Calu3 (cell line): ENCODE data around the gene TUBA3C. TPM values are rescaled to one million over a fixed set of nuclear protein-coding genes. Genes with fewer than 3 reads are reported as not detected.
"Not testable (repeated sequence)": the region's sequence is repeated elsewhere in the genome, so short reads cannot be mapped to it uniquely, and the experiment has no call there.

Source experiments
- BruUV-seq: library from RNA; stranded (reverse); fragments of 400-500 nt; replicated peaks from 2 replicates; lab custom pipeline; 2021; lab: Mats Ljungman, UMichigan
- CTCF ChIA-PET: fragments of 300-600 bp; sonication (Branson Sonifier 250); formaldehyde crosslinking; loops from one replicate; lab custom pipeline; 2022; ENCODE audit warnings: antibody characterized with exemption; lab: Charles Lee
- DNase-seq: peaks from one replicate; pipeline ENCODE4 v3.0.0; 2022
- H3K27ac Mint-ChIP-seq: one replicate; pipeline ENCODE4 v1.8.0; 2022; ENCODE audit warnings: mixed read lengths; ENCODE audit not compliant: unreplicated experiment
- H3K27me3 Mint-ChIP-seq: one replicate; pipeline ENCODE4 v1.8.0; 2022; ENCODE audit warnings: mixed read lengths; ENCODE audit not compliant: unreplicated experiment
- H3K36me3 Mint-ChIP-seq: one replicate; pipeline ENCODE4 v1.8.0; 2022; ENCODE audit warnings: mild to moderate bottlenecking, moderate library complexity, mixed read lengths; ENCODE audit not compliant: insufficient read depth, unreplicated experiment
- H3K4me1 Mint-ChIP-seq: one replicate; pipeline ENCODE4 v1.8.0; 2022; ENCODE audit warnings: mild to moderate bottlenecking, low read depth, mixed read lengths; ENCODE audit not compliant: unreplicated experiment
- H3K4me3 Mint-ChIP-seq: one replicate; pipeline ENCODE4 v1.8.0; 2022; ENCODE audit warnings: mild to moderate bottlenecking, low read depth, moderate library complexity, mixed read lengths; ENCODE audit not compliant: unreplicated experiment
- H3K9me3 Mint-ChIP-seq: one replicate; pipeline ENCODE4 v1.8.0; 2022; ENCODE audit warnings: low read depth, mixed read lengths; ENCODE audit not compliant: unreplicated experiment
- intact Hi-C: fragments of 100-400 bp; cut with micrococcal nuclease; formaldehyde crosslinking; loops from one replicate; pipeline ENCODE4 v1.10.0; 2022; ENCODE audit not compliant: unreplicated experiment
- total RNA-seq: library from RNA; stranded (reverse); gene quantifications from 2 replicates; pipeline ENCODE4 v1.2.3, GENCODE V29; 2022
- TF ChIP-seq, protein P1 (sequence below): fragments of 200-600 bp; IDR thresholded peaks from one replicate; pipeline ENCODE4 v1.8.0; 2022; ENCODE audit warnings: antibody characterized with exemption; ENCODE audit not compliant: unreplicated experiment

Gene TUBA3C
- total RNA-seq, 1 experiment from 2014 or later = not detected

- Mint-ChIP-seq H3K9me3 (peaks cover 3% of the 10 kb centered on the region), H3K27ac (no peak overlapping the region), H3K27me3 (no peaks in the 10 kb centered on the region), H3K36me3 (no peaks in the 10 kb centered on the region), H3K4me1 (no peaks in the 10 kb centered on the region), H3K4me3 (no peak overlapping the region)
- BruUV-seq = no TSS peak
- CTCF ChIA-PET = no interaction called here
- TF ChIP-seq, protein P1, sequence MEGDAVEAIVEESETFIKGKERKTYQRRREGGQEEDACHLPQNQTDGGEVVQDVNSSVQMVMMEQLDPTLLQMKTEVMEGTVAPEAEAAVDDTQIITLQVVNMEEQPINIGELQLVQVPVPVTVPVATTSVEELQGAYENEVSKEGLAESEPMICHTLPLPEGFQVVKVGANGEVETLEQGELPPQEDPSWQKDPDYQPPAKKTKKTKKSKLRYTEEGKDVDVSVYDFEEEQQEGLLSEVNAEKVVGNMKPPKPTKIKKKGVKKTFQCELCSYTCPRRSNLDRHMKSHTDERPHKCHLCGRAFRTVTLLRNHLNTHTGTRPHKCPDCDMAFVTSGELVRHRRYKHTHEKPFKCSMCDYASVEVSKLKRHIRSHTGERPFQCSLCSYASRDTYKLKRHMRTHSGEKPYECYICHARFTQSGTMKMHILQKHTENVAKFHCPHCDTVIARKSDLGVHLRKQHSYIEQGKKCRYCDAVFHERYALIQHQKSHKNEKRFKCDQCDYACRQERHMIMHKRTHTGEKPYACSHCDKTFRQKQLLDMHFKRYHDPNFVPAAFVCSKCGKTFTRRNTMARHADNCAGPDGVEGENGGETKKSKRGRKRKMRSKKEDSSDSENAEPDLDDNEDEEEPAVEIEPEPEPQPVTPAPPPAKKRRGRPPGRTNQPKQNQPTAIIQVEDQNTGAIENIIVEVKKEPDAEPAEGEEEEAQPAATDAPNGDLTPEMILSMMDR = no peak
- intact Hi-C loops = no loop called here
- no peak for DNase-seq
These were observed 503 bp downstream of the TUBA3C start for GRCh38 chr13:19181021-19181620.

DNA sequence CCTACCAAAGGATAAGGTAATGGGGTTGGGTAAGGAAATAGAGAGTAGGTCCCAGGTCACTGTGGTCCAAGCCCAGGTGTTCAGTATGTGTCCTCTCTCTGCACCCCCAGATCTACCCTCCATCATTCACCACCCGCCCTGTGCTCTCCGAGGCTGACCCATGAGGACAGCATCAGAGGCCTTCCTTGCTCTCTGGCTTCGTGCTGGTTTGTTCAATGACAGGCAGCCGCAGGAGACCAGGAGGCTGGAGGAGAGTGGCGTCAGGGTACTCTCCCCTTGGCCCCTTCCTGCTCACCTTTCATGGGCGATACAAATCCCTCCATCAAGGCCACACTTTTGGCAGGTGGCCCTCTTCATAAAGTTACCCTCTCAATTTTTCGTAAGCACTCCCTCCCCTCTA is 1.7 kb downstream of the TUBA3C start:
- H3K27ac Mint-ChIP-seq = no peak overlapping the region
- CTCF ChIA-PET = interaction anchor here (0.6 kb wide), 1 partner anchor 17 kb away, joined by 4 read pairs; no protein-coding TSS in a partner anchor
- BruUV-seq = no TSS peak
- H3K4me1 Mint-ChIP-seq = no peaks in the 10 kb centered on the region
- no peak overlapping the region for H3K4me3 Mint-ChIP-seq
- TF ChIP-seq, protein P1 = no peak
- no peak for DNase-seq
- intact Hi-C loops = no loop called here
- H3K36me3 Mint-ChIP-seq = no peaks in the 10 kb centered on the region
- H3K9me3 Mint-ChIP-seq = peaks cover 3% of the 10 kb centered on the region
- no peaks in the 10 kb centered on the region for H3K27me3 Mint-ChIP-seq

- Mint-ChIP-seq H3K4me3 (no peak overlapping the region), H3K36me3 (no peaks in the 10 kb centered on the region), H3K4me1 (no peaks in the 10 kb centered on the region), H3K9me3 (peaks cover 3% of the 10 kb centered on the region), H3K27ac (no peak overlapping the region), H3K27me3 (no peaks in the 10 kb centered on the region)
- intact Hi-C loops = no loop called here
- BruUV-seq = no TSS peak
- no peak for DNase-seq
- TF ChIP-seq, protein P1 = no peak
- CTCF ChIA-PET = no interaction called here
These were observed 2.6 kb downstream of the TUBA3C start for GRCh38 chr13:19178901-19179593.

- H3K9me3 Mint-ChIP-seq, H3K4me1 Mint-ChIP-seq, H3K27me3 Mint-ChIP-seq, H3K4me3 Mint-ChIP-seq, DNase-seq, intact Hi-C loops, H3K36me3 Mint-ChIP-seq, BruUV-seq, CTCF ChIA-PET, H3K27ac Mint-ChIP-seq: not testable (repeated sequence)
These were observed 4.4 kb downstream of the TUBA3C start for GRCh38 chr13:19176981-19177776.
